ENCODE results near the gene NVL.

GRCh38 chr1:224251741-224252146 lies 78.2 kb downstream of the NVL start:
- TF ChIP-seq CTCF (IDR thresholded peaks at IDR 0.05) (no peak), EP300 (IDR thresholded peaks at IDR 0.05; ENCODE audit: low read depth) (no peak)
